ENCODE data around the gene TMEM145. TPM values are rescaled to one million over a fixed set of nuclear protein-coding genes. Genes with fewer than 3 reads are reported as not detected.
A peak's percentile ranks its signal among the peaks of the same experiment; 100 is the strongest.

The TMEM145 gene
- total and polyA plus RNA-seq, 9 of the 15 experiments (the other 6 are each of a cell fraction or from before 2014, with no cell fraction given) = 0.80 to 5.5 (median 1.9) TPM; not detected in 3

DNA sequence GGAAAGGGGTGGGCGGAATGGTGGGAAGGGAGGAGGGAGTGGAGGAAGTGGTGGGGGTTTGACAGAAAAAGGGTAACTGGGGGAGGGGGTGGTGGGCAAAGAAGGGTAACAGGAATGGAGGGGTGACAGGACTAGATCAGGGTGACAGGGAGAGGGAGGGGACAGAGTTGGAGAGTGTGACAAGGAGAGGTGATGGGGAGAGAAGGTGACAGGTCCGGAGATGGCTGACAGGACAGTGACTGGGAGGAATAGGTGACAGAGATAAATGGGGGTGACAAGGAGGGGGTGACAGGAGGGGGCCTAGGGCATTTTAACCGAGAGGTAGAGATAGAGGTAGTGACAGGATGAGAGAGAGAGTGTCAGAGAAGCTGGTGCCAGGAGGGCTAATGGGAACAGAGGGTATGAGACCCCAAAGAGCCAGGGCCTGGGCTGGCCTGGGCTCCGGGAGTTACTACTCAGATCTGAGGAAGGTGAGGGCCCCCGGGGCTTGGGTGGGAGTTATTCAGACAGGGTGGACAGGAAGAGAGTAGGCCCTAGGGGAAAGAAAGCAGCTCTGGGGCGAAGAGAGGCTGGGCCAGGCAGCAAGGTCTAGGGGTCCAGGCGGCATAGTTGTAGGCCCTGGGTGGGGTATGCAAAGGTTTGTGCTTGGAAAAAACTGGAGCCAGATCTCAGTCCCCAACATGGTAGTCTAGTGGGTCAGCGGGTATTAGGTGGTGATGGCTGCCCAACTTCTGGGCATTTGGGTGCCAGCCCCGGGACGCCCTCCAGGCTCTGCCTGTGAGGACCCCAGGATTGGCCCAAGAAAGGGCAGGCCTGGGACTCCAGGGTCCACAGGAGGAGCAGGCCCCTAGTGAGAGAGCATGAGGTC is 43.4 kb upstream of the TMEM145 start (continued):
- TF ChIP-seq NBN (IDR thresholded peaks at IDR 0.05; ENCODE audit: low read depth) = 0 out of 2 replicates have a peak, but pooled peaks have one; percentile 49
- peak; percentile 15 for TF ChIP-seq PHF20 (IDR thresholded peaks at IDR 0.05; ENCODE audit: partially characterized antibody)
- TF ChIP-seq ZNF316 (IDR thresholded peaks at IDR 0.05) = peak; percentile 37; the same call in 1 of the 2 replicates
- TF ChIP-seq, protein P1, sequence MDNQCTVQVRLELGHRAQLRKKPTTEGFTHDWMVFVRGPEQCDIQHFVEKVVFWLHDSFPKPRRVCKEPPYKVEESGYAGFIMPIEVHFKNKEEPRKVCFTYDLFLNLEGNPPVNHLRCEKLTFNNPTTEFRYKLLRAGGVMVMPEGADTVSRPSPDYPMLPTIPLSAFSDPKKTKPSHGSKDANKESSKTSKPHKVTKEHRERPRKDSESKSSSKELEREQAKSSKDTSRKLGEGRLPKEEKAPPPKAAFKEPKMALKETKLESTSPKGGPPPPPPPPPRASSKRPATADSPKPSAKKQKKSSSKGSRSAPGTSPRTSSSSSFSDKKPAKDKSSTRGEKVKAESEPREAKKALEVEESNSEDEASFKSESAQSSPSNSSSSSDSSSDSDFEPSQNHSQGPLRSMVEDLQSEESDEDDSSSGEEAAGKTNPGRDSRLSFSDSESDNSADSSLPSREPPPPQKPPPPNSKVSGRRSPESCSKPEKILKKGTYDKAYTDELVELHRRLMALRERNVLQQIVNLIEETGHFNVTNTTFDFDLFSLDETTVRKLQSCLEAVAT (IDR thresholded peaks at IDR 0.05) = peak; percentile 30 to 85; a peak in 2 of 4 replicates
- TF ChIP-seq MIER1 (IDR thresholded peaks at IDR 0.05; ENCODE audit: low read depth) = no peak
- TF ChIP-seq POLR2G (IDR thresholded peaks at IDR 0.05; ENCODE audit: low read depth, low read length) = peak; percentile 7; the same call in 1 of the 2 replicates
- TF ChIP-seq, protein P2, sequence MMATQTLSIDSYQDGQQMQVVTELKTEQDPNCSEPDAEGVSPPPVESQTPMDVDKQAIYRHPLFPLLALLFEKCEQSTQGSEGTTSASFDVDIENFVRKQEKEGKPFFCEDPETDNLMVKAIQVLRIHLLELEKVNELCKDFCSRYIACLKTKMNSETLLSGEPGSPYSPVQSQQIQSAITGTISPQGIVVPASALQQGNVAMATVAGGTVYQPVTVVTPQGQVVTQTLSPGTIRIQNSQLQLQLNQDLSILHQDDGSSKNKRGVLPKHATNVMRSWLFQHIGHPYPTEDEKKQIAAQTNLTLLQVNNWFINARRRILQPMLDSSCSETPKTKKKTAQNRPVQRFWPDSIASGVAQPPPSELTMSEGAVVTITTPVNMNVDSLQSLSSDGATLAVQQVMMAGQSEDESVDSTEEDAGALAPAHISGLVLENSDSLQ (IDR thresholded peaks at IDR 0.05) = peak; percentile 73
- TF ChIP-seq ARHGAP35 (IDR thresholded peaks at IDR 0.05; ENCODE audit: partially characterized antibody) = peak; percentile 62
- TF ChIP-seq OTX1 (CRISPR knock-in tag; IDR thresholded peaks at IDR 0.05) = peak; percentile 79; the same call in 1 of the 2 replicates
- TF ChIP-seq ZC3H4 (CRISPR knock-in tag; IDR thresholded peaks at IDR 0.05; ENCODE audit: borderline replicate concordance) = 0 out of 2 replicates have a peak, but pooled peaks have one; percentile 26
- peak; percentile 14 for TF ChIP-seq CHD1 (IDR thresholded peaks at IDR 0.05; ENCODE audit: low read length)
- TF ChIP-seq HDGF (IDR thresholded peaks at IDR 0.05) = 0 out of 2 replicates have a peak, but pooled peaks have one; percentile 77
- TF ChIP-seq RBFOX2 (IDR thresholded peaks at IDR 0.05; ENCODE audit: low read depth, low read length) = peak; percentile 60; the same call in 1 of the 2 replicates
- peak; percentile 27; the same call in 1 of the 2 replicates for TF ChIP-seq ARID1B (IDR thresholded peaks at IDR 0.05)
- peak; percentile 49 for TF ChIP-seq EGR1 (conservative IDR thresholded peaks at IDR 0.05)
- TF ChIP-seq, protein P3, sequence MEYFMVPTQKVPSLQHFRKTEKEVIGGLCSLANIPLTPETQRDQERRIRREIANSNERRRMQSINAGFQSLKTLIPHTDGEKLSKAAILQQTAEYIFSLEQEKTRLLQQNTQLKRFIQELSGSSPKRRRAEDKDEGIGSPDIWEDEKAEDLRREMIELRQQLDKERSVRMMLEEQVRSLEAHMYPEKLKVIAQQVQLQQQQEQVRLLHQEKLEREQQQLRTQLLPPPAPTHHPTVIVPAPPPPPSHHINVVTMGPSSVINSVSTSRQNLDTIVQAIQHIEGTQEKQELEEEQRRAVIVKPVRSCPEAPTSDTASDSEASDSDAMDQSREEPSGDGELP (CRISPR knock-in tag; IDR thresholded peaks at IDR 0.05; ENCODE audit: borderline replicate concordance) = 0 out of 2 replicates have a peak, but pooled peaks have one; percentile 10
- 0 out of 2 replicates have a peak, but pooled peaks have one; percentile 36 for TF ChIP-seq SP1 (CRISPR knock-in tag; IDR thresholded peaks at IDR 0.05)
- TF ChIP-seq PHB2 (IDR thresholded peaks at IDR 0.05; ENCODE audit: low read depth) = peak; percentile 70; the same call in 1 of the 2 replicates
- TF ChIP-seq ZFX (CRISPR knock-in tag; IDR thresholded peaks at IDR 0.05) = peak; percentile 75; the same call in 1 of the 2 replicates
- peak; percentile 45; the same call in 1 of the 2 replicates for TF ChIP-seq SMARCE1 (IDR thresholded peaks at IDR 0.05)
- TF ChIP-seq, protein P4, sequence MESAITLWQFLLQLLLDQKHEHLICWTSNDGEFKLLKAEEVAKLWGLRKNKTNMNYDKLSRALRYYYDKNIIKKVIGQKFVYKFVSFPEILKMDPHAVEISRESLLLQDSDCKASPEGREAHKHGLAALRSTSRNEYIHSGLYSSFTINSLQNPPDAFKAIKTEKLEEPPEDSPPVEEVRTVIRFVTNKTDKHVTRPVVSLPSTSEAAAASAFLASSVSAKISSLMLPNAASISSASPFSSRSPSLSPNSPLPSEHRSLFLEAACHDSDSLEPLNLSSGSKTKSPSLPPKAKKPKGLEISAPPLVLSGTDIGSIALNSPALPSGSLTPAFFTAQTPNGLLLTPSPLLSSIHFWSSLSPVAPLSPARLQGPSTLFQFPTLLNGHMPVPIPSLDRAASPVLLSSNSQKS (CRISPR knock-in tag; IDR thresholded peaks at IDR 0.05) = no peak
- TF ChIP-seq PCBP1 (IDR thresholded peaks at IDR 0.05; ENCODE audit: low read depth, low read length, poor library complexity, severe bottlenecking) = no peak
- TF ChIP-seq, protein P5, sequence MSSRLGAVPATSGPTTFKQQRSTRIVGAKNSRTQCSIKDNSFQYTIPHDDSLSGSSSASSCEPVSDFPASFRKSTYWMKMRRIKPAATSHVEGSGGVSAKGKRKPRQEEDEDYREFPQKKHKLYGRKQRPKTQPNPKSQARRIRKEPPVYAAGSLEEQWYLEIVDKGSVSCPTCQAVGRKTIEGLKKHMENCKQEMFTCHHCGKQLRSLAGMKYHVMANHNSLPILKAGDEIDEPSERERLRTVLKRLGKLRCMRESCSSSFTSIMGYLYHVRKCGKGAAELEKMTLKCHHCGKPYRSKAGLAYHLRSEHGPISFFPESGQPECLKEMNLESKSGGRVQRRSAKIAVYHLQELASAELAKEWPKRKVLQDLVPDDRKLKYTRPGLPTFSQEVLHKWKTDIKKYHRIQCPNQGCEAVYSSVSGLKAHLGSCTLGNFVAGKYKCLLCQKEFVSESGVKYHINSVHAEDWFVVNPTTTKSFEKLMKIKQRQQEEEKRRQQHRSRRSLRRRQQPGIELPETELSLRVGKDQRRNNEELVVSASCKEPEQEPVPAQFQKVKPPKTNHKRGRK (tag; IDR thresholded peaks at IDR 0.05) = no peak

All from K562 (cell line).